T47D (cell line): ENCODE measurements around the gene DNLZ.

Experiments
- DNase-seq, 2 experiments: peaks; one replicate each; pipeline versions ENCODE4 v3.0.0 to v3.0.0-alpha.2; 2011 to 2012; ENCODE audit warnings: low read depth in 1 of 2, low spot score in 1 of 2
- JUND ChIP-seq: IDR thresholded peaks from 2 replicates; pipeline ENCODE4 v1.6.1; 2012; ENCODE audit warnings: low read depth
- in situ Hi-C: cut with HindIII; loops from 2 replicates; pipeline ENCODE4 v1.10.0; 2016; ENCODE audit warnings: low sequenced_read_pairs, low pct_unique_long_range_greater_than_20kb

DNLZ gene

GRCh38 chr9:136346157-136346481, 17.4 kb downstream of the DNLZ start:
- in situ Hi-C loops, result no loop called here
- no peak for DNase-seq
- TF ChIP-seq JUND, result no peak

- in situ Hi-C loops, result no loop called here
- TF ChIP-seq JUND, result no peak
- peak in 1 of 2 experiments; percentile 71 for DNase-seq
Measured at GRCh38 chr9:136345281-136346156, 18.0 kb downstream of the DNLZ start.

- DNase-seq, result no peak
- in situ Hi-C loops, result no loop called here
- no peak for TF ChIP-seq JUND
Measured at GRCh38 chr9:136344544-136345280, 18.8 kb downstream of the DNLZ start.

- in situ Hi-C loops, result no loop called here
- DNase-seq, result no peak
Measured at GRCh38 chr9:136343884-136344269, 19.7 kb downstream of the DNLZ start.

GRCh38 chr9:136343121-136343883, 20.2 kb downstream of the DNLZ start:
- DNase-seq, result no peak
- in situ Hi-C loops, result no loop called here

More at GRCh38 chr9:136343884-136344269, 19.7 kb downstream of the DNLZ start:
- no peak for TF ChIP-seq JUND

GRCh38 chr9:136342181-136343120, 21.1 kb downstream of the DNLZ start:
- in situ Hi-C loops, result no loop called here
- peak in 1 of 2 experiments; percentile 41 for DNase-seq
- TF ChIP-seq JUND, result no peak

More at GRCh38 chr9:136343121-136343883, 20.2 kb downstream of the DNLZ start:
- no peak for TF ChIP-seq JUND

GRCh38 chr9:136341769-136342168, 21.8 kb downstream of the DNLZ start:
- no peak for DNase-seq
- no peak for TF ChIP-seq JUND
- in situ Hi-C loops, result no loop called here

- TF ChIP-seq JUND, result no peak
- no peak for DNase-seq
- in situ Hi-C loops, result no loop called here
Measured at GRCh38 chr9:136341042-136341655, 22.4 kb downstream of the DNLZ start.

- in situ Hi-C loops, result no loop called here
- TF ChIP-seq JUND, result no peak
- DNase-seq, result no peak
Measured at GRCh38 chr9:136340356-136341041, 23.0 kb downstream of the DNLZ start.

- in situ Hi-C loops, result no loop called here
- TF ChIP-seq JUND, result no peak
- no peak for DNase-seq
Measured at GRCh38 chr9:136339958-136340310, 23.6 kb downstream of the DNLZ start.
